Measurements from ENCODE around the gene CD44.

The CD44 gene

DNA sequence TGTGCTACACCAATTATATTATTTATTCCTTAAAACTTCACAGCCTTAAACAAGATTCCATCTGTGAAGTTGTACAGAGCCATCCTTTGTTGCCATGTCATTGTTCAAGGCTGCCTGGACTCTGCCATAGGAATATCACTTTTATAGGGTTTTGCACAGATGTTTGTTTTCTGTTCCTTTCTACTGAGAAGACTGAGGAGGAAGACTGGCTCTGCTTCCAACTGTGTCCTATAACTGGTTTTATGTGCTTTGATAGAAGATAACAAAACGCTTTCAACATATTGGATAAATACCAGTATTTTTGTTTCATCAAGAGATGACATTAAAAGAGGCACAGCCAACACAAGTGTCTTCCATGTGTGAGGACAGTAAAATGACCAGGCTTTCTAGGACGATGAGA, 120.6 kb downstream of the CD44 start:
- H3K79me2 ChIP-seq (ENCODE audit: insufficient read depth, low read length), result no peaks in the 10 kb centered on the region
- no peaks in the 10 kb centered on the region for H3K36me3 ChIP-seq (ENCODE audit: insufficient read depth, low read length)
- H4K20me1 ChIP-seq (ENCODE audit: insufficient read depth, low read length), result no peaks in the 10 kb centered on the region
- H3K9me3 ChIP-seq (ENCODE audit: low read length), result no peaks in the 10 kb centered on the region
- no peaks in the 10 kb centered on the region for H3F3A ChIP-seq (ENCODE audit: insufficient read depth, low read length)
- H3K27me3 ChIP-seq (ENCODE audit: insufficient read depth, low read length), result no peaks in the 10 kb centered on the region
- H3K4me2 ChIP-seq (ENCODE audit: low read length), result no peak overlapping the region
- no peak overlapping the region for H3K27ac ChIP-seq (ENCODE audit: low read depth, low read length, poor library complexity, severe bottlenecking)
- no peak overlapping the region for H2AFZ ChIP-seq (ENCODE audit: low read length)
- TF ChIP-seq, protein P1, sequence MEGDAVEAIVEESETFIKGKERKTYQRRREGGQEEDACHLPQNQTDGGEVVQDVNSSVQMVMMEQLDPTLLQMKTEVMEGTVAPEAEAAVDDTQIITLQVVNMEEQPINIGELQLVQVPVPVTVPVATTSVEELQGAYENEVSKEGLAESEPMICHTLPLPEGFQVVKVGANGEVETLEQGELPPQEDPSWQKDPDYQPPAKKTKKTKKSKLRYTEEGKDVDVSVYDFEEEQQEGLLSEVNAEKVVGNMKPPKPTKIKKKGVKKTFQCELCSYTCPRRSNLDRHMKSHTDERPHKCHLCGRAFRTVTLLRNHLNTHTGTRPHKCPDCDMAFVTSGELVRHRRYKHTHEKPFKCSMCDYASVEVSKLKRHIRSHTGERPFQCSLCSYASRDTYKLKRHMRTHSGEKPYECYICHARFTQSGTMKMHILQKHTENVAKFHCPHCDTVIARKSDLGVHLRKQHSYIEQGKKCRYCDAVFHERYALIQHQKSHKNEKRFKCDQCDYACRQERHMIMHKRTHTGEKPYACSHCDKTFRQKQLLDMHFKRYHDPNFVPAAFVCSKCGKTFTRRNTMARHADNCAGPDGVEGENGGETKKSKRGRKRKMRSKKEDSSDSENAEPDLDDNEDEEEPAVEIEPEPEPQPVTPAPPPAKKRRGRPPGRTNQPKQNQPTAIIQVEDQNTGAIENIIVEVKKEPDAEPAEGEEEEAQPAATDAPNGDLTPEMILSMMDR (IDR thresholded peaks at IDR 0.05; ENCODE audit: low read length), result no peak
- TF ChIP-seq EZH2 (IDR thresholded peaks at IDR 0.05; ENCODE audit: borderline replicate concordance, low read length), result no peak
- H3K4me1 ChIP-seq (ENCODE audit: insufficient read depth, low read length, severe bottlenecking), result no peaks in the 10 kb centered on the region
- H3K4me3 ChIP-seq (ENCODE audit: low read depth, low read length, poor library complexity, severe bottlenecking), result no peak overlapping the region
- H3K9ac ChIP-seq (ENCODE audit: low read length), result no peak overlapping the region
- H3K9me2 ChIP-seq (ENCODE audit: low read depth, low read length), result no peaks in the 10 kb centered on the region

DNA sequence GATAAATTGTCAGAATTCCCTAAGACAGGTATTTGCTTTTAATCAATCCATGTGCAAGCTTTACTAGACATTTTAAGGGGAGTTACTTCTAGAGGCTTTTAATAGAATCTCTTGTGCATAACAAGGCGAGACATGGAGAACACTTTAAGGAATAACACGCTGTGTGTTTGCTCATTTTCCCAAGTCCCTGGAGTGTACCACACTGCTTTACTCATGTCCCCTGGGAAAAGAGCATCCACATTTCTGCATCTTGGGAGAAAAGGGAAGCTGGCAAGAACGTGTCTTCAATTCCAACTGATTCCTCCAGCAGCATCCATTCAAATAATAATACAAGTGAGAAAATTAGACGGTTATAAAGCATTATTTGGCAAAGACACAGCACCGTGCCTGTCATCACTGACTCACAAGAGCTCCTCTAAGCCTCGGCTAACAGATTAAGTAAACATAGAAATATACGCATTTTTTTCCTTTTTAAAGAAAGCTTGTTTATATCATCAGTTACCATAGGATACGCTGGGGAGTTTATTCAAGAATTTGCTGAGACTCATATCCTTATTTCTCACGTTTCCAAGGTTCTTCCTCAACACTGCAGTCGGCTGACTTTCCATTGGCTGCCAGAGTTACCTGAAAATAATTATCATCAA, 121.5 kb downstream of the CD44 start:
- no peak overlapping the region for H2AFZ ChIP-seq (ENCODE audit: low read length)
- no peaks in the 10 kb centered on the region for H3F3A ChIP-seq (ENCODE audit: insufficient read depth, low read length)
- no peaks in the 10 kb centered on the region for H3K79me2 ChIP-seq (ENCODE audit: insufficient read depth, low read length)
- no peak overlapping the region for H3K27ac ChIP-seq (ENCODE audit: low read depth, low read length, poor library complexity, severe bottlenecking)
- H3K9ac ChIP-seq (ENCODE audit: low read length), result no peak overlapping the region
- no peaks in the 10 kb centered on the region for H3K9me3 ChIP-seq (ENCODE audit: low read length)
- no peaks in the 10 kb centered on the region for H3K9me2 ChIP-seq (ENCODE audit: low read depth, low read length)
- H3K36me3 ChIP-seq (ENCODE audit: insufficient read depth, low read length), result no peaks in the 10 kb centered on the region
- H4K20me1 ChIP-seq (ENCODE audit: insufficient read depth, low read length), result no peaks in the 10 kb centered on the region
- no peak overlapping the region for H3K4me2 ChIP-seq (ENCODE audit: low read length)
- H3K4me3 ChIP-seq (ENCODE audit: low read depth, low read length, poor library complexity, severe bottlenecking), result no peak overlapping the region
- H3K4me1 ChIP-seq (ENCODE audit: insufficient read depth, low read length, severe bottlenecking), result no peaks in the 10 kb centered on the region
- TF ChIP-seq, protein P1 (IDR thresholded peaks at IDR 0.05; ENCODE audit: low read length), result no peak
- TF ChIP-seq EZH2 (IDR thresholded peaks at IDR 0.05; ENCODE audit: borderline replicate concordance, low read length), result no peak
- no peaks in the 10 kb centered on the region for H3K27me3 ChIP-seq (ENCODE audit: insufficient read depth, low read length)

DNA sequence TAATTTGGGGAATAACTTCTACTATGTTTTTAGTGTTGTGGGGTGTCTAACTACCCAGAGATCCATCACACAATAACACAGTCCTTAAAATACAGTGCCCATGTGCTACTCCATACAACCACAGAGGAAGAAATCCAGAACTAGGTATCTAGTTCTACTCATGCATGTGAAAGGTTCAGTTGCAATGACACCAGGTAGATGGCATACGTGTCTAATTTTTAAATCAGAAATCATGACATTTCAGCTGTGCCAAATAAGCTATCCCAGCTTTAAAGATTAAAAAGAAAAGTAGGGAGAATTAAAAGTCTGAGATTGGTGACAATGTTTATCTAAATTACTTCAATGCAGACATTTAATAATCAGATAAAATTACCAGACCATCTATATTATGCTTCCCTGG, 122.2 kb downstream of the CD44 start:
- no peaks in the 10 kb centered on the region for H4K20me1 ChIP-seq (ENCODE audit: insufficient read depth, low read length)
- no peaks in the 10 kb centered on the region for H3F3A ChIP-seq (ENCODE audit: insufficient read depth, low read length)
- H3K9ac ChIP-seq (ENCODE audit: low read length), result no peak overlapping the region
- no peaks in the 10 kb centered on the region for H3K4me1 ChIP-seq (ENCODE audit: insufficient read depth, low read length, severe bottlenecking)
- no peaks in the 10 kb centered on the region for H3K79me2 ChIP-seq (ENCODE audit: insufficient read depth, low read length)
- no peak overlapping the region for H3K4me2 ChIP-seq (ENCODE audit: low read length)
- no peaks in the 10 kb centered on the region for H3K36me3 ChIP-seq (ENCODE audit: insufficient read depth, low read length)
- no peaks in the 10 kb centered on the region for H3K27me3 ChIP-seq (ENCODE audit: insufficient read depth, low read length)
- no peak overlapping the region for H3K27ac ChIP-seq (ENCODE audit: low read depth, low read length, poor library complexity, severe bottlenecking)
- TF ChIP-seq, protein P1 (IDR thresholded peaks at IDR 0.05; ENCODE audit: low read length), result no peak
- TF ChIP-seq EZH2 (IDR thresholded peaks at IDR 0.05; ENCODE audit: borderline replicate concordance, low read length), result no peak
- H3K9me2 ChIP-seq (ENCODE audit: low read depth, low read length), result no peaks in the 10 kb centered on the region
- H3K9me3 ChIP-seq (ENCODE audit: low read length), result no peaks in the 10 kb centered on the region
- H2AFZ ChIP-seq (ENCODE audit: low read length), result no peak overlapping the region
- H3K4me3 ChIP-seq (ENCODE audit: low read depth, low read length, poor library complexity, severe bottlenecking), result no peak overlapping the region
